Calu3 (cell line): ENCODE measurements around the gene GHITM. TPM values are rescaled to one million over a fixed set of nuclear protein-coding genes. Genes with fewer than 3 reads are reported as not detected.

ENCODE experiments used
- BruUV-seq: library from RNA; stranded (reverse); fragments of 400-500 nt; replicated peaks from 2 replicates; lab custom pipeline; 2021; lab: Mats Ljungman, UMichigan
- CTCF ChIA-PET: fragments of 300-600 bp; sonication (Branson Sonifier 250); formaldehyde crosslinking; loops from one replicate; lab custom pipeline; 2022; ENCODE audit warnings: antibody characterized with exemption; lab: Charles Lee
- DNase-seq: peaks from one replicate; pipeline ENCODE4 v3.0.0; 2022
- H3K27ac Mint-ChIP-seq: one replicate; pipeline ENCODE4 v1.8.0; 2022; ENCODE audit warnings: mixed read lengths; ENCODE audit not compliant: unreplicated experiment
- H3K27me3 Mint-ChIP-seq: one replicate; pipeline ENCODE4 v1.8.0; 2022; ENCODE audit warnings: mixed read lengths; ENCODE audit not compliant: unreplicated experiment
- H3K36me3 Mint-ChIP-seq: one replicate; pipeline ENCODE4 v1.8.0; 2022; ENCODE audit warnings: mild to moderate bottlenecking, moderate library complexity, mixed read lengths; ENCODE audit not compliant: insufficient read depth, unreplicated experiment
- H3K4me1 Mint-ChIP-seq: one replicate; pipeline ENCODE4 v1.8.0; 2022; ENCODE audit warnings: mild to moderate bottlenecking, low read depth, mixed read lengths; ENCODE audit not compliant: unreplicated experiment
- H3K4me3 Mint-ChIP-seq: one replicate; pipeline ENCODE4 v1.8.0; 2022; ENCODE audit warnings: mild to moderate bottlenecking, low read depth, moderate library complexity, mixed read lengths; ENCODE audit not compliant: unreplicated experiment
- H3K9me3 Mint-ChIP-seq: one replicate; pipeline ENCODE4 v1.8.0; 2022; ENCODE audit warnings: low read depth, mixed read lengths; ENCODE audit not compliant: unreplicated experiment
- CTCF ChIP-seq: fragments of 200-600 bp; IDR thresholded peaks from one replicate; pipeline ENCODE4 v1.8.0; 2022; ENCODE audit warnings: antibody characterized with exemption; ENCODE audit not compliant: unreplicated experiment
- intact Hi-C: fragments of 100-400 bp; cut with micrococcal nuclease; formaldehyde crosslinking; loops from one replicate; pipeline ENCODE4 v1.10.0; 2022; ENCODE audit not compliant: unreplicated experiment
- total RNA-seq: library from RNA; stranded (reverse); gene quantifications from 2 replicates; pipeline ENCODE4 v1.2.3, GENCODE V29; 2022

The GHITM gene
- total RNA-seq, 1 experiment from 2014 or later, result 107 TPM

- CTCF ChIA-PET, result no interaction called here
- BruUV-seq, result no TSS peak
- Mint-ChIP-seq H3K36me3 (peaks cover 21% of the 10 kb centered on the region), H3K4me3 (no peak overlapping the region), H3K4me1 (no peaks in the 10 kb centered on the region), H3K27me3 (no peaks in the 10 kb centered on the region), H3K9me3 (no peaks in the 10 kb centered on the region), H3K27ac (no peak overlapping the region)
- intact Hi-C loops, result no loop called here
- no peak for DNase-seq
- no peak for TF ChIP-seq CTCF
Observed at GRCh38 chr10:84152769-84153168, 13.5 kb downstream of the GHITM start.

- H3K36me3 Mint-ChIP-seq, result peaks cover 17% of the 10 kb centered on the region
Observed at GRCh38 chr10:84155521-84155920, 16.2 kb downstream of the GHITM start.

DNA sequence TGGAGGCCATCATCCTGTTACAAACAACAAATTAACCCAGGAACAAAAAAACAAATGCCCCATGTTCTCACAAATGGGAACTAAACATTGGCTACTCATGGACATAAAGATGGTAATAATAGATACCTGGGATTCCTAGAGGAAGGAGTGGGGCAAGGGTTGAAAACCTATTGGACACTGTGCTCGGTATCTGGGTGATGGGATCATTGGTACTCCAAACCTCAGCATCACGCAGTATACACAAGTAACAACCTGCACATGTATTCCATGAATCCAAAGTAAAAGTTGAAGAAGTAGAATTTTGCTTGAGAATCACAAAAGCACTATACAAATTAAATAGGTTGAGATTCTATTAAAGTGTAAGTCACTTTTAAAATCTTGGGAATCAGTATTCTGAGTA, 16.7 kb downstream of the GHITM start:
- H3K27ac Mint-ChIP-seq, result no peak overlapping the region
- H3K27me3 Mint-ChIP-seq, result no peaks in the 10 kb centered on the region
- H3K9me3 Mint-ChIP-seq, result no peaks in the 10 kb centered on the region
- H3K36me3 Mint-ChIP-seq, result peaks cover 17% of the 10 kb centered on the region
- BruUV-seq, result no TSS peak
- CTCF ChIA-PET, result no interaction called here
- no peak for DNase-seq
- H3K4me1 Mint-ChIP-seq, result no peaks in the 10 kb centered on the region
- no peak overlapping the region for H3K4me3 Mint-ChIP-seq
- intact Hi-C loops, result no loop called here
- TF ChIP-seq CTCF, result no peak

More at GRCh38 chr10:84155521-84155920, 16.2 kb downstream of the GHITM start:
- CTCF ChIA-PET, result no interaction called here
- no peak for DNase-seq
- Mint-ChIP-seq H3K4me1 (no peaks in the 10 kb centered on the region), H3K27ac (no peak overlapping the region), H3K4me3 (no peak overlapping the region), H3K27me3 (no peaks in the 10 kb centered on the region), H3K9me3 (no peaks in the 10 kb centered on the region)
- TF ChIP-seq CTCF, result no peak
- BruUV-seq, result no TSS peak
- intact Hi-C loops, result no loop called here

- H3K4me3 Mint-ChIP-seq, result no peak overlapping the region
- no peak for DNase-seq
- no TSS peak for BruUV-seq
- H3K4me1 Mint-ChIP-seq, result no peaks in the 10 kb centered on the region
- no peak for TF ChIP-seq CTCF
- H3K9me3 Mint-ChIP-seq, result no peaks in the 10 kb centered on the region
- H3K36me3 Mint-ChIP-seq, result peaks cover 17% of the 10 kb centered on the region
- no peaks in the 10 kb centered on the region for H3K27me3 Mint-ChIP-seq
- intact Hi-C loops, result no loop called here
- no peak overlapping the region for H3K27ac Mint-ChIP-seq
- CTCF ChIA-PET, result no interaction called here
Observed at GRCh38 chr10:84156768-84157167, 17.5 kb downstream of the GHITM start.
